Karpas-422 (cell line): ENCODE data around the gene ACD. TPM values are rescaled to one million over a fixed set of nuclear protein-coding genes. Genes with fewer than 3 reads are reported as not detected.

Source experiments
- DNase-seq: peaks from one replicate; pipeline ENCODE4 v3.0.0-alpha.2; 2015
- H2AFZ ChIP-seq: fragments of 200-600 bp; sonication (generic); 2 replicates; pipeline ENCODE4 v1.6.1; 2014; ENCODE audit warnings: antibody characterized with exemption, low read length, mixed read lengths
- H3K27ac ChIP-seq: fragments of 200-600 bp; sonication (generic); 2 replicates; pipeline ENCODE4 v1.5.1; 2014; ENCODE audit warnings: mild to moderate bottlenecking, low read length, moderate library complexity
- H3K27me3 ChIP-seq: fragments of 200-600 bp; sonication (generic); 2 replicates; pipeline ENCODE4 v1.6.1; 2014; ENCODE audit warnings: low read length, mixed read lengths
- H3K36me3 ChIP-seq: fragments of 200-600 bp; sonication (generic); 2 replicates; pipeline ENCODE4 v1.6.1; 2014; ENCODE audit warnings: low read length, mixed read lengths; ENCODE audit not compliant: insufficient read depth
- H3K4me1 ChIP-seq: fragments of 200-600 bp; sonication (generic); 2 replicates; pipeline ENCODE4 v1.6.1; 2014; ENCODE audit warnings: mild to moderate bottlenecking, low read length, mixed read lengths
- H3K4me2 ChIP-seq: fragments of 200-600 bp; sonication (generic); 2 replicates; pipeline ENCODE4 v1.6.1; 2014; ENCODE audit warnings: low read length, low read depth, mild to moderate bottlenecking; ENCODE audit not compliant: poor library complexity, severe bottlenecking
- H3K4me3 ChIP-seq: fragments of 200-600 bp; sonication (generic); 2 replicates; pipeline ENCODE4 v1.5.1; 2014; ENCODE audit warnings: mild to moderate bottlenecking, antibody characterized with exemption, low read length, mixed read lengths
- H3K79me2 ChIP-seq: fragments of 200-600 bp; sonication (generic); 2 replicates; pipeline ENCODE4 v1.6.1; 2014; ENCODE audit warnings: mild to moderate bottlenecking, low read length, mixed read lengths
- H3K9ac ChIP-seq: fragments of 200-600 bp; sonication (generic); 2 replicates; pipeline ENCODE4 v1.6.0; 2014; ENCODE audit warnings: low read length
- H3K9me2 ChIP-seq: fragments of 200-600 bp; sonication (generic), shearing (Covaris generic); replicated peaks from 2 replicates; pipeline ENCODE4 v1.6.0; 2014; ENCODE audit warnings: mild to moderate bottlenecking, low read length, moderate library complexity; ENCODE audit not compliant: insufficient read depth
- H3K9me3 ChIP-seq: fragments of 300-700, 200-600 bp; sonication (generic); 2 replicates; pipeline ENCODE4 v1.6.1; 2014; ENCODE audit warnings: low read length, mixed read lengths
- H4K20me1 ChIP-seq: fragments of 200-600 bp; sonication (generic); 2 replicates; pipeline ENCODE4 v1.6.1; 2014; ENCODE audit warnings: mild to moderate bottlenecking, antibody characterized with exemption, low read length, low read depth; ENCODE audit not compliant: insufficient read depth
- total RNA-seq: library from RNA; depleted of rRNA; stranded (reverse); fragments of >200 nt; shearing (Covaris generic); gene quantifications from 2 replicates; pipeline ENCODE4 v1.2.3, GENCODE V29; 2014; ENCODE audit warnings: low replicate concordance

The ACD gene
- total RNA-seq, 1 experiment from 2014 or later = 19.1 TPM

DNA sequence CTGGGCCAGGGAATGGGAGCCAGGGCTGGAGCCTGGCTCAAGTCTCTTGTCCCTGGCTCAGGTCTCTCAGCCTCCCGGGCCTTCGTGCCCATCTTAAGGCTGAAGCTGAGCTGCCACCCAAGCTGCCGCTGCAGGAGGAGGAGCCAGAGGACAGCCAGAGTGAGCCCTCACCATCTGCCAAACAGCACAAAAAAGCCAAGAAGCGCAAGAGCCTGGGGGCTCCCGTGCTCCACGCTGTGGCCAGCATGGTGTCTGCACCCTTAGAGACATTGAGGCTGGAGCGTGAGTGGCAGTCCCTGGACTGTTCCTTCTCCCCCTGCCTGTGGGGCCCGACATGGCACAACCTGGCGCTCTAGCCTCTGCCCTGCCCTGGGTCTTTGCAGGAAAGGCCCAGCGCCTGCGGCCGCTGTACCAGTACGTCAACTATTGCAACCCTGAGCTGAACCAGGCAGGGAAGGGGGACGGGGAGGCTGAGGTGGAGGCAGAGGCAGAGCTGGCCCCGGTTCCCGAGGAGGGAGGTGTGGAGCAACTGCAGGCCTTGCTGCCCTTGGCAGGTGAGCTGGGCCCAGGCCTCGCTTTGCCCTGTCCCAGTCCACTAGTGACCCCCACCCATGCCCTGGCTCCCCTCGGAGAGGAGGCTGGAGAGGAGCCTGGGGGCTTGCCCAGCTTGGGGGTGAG, 7.9 kb upstream of the ACD start:
- Histone ChIP-seq H3K27ac (peak overlapping the region; percentile 91), H3K27me3 (no peaks in the 10 kb centered on the region), H3K4me1 (peaks cover 54% of the 10 kb centered on the region), H3K36me3 (no peaks in the 10 kb centered on the region), H3K9ac (peak overlapping the region; percentile 92), H3K79me2 (0 out of 2 replicates have a peak, but pooled peaks cover under 1% of the 10 kb centered on the region), H3K4me3 (peak overlapping the region; percentile 83; the same call in 1 of the 2 replicates), H3K4me2 (peak overlapping the region; percentile 92), H2AFZ (no peak overlapping the region), H4K20me1 (no peaks in the 10 kb centered on the region), H3K9me3 (no peaks in the 10 kb centered on the region), H3K9me2 (no peaks in the 10 kb centered on the region)
- peak; percentile 98 for DNase-seq

GRCh38 chr16:67667453-67667816, 7.4 kb upstream of the ACD start:
- H3K9ac ChIP-seq = peak overlapping the region; percentile 92
- peaks cover 52% of the 10 kb centered on the region for H3K4me1 ChIP-seq
- no peaks in the 10 kb centered on the region for H4K20me1 ChIP-seq
- no peaks in the 10 kb centered on the region for H3K79me2 ChIP-seq
- no peaks in the 10 kb centered on the region for H3K36me3 ChIP-seq
- H3K4me3 ChIP-seq = peak overlapping the region; percentile 83
- no peak for DNase-seq
- H3K9me2 ChIP-seq = no peaks in the 10 kb centered on the region
- no peaks in the 10 kb centered on the region for H3K27me3 ChIP-seq
- peak overlapping the region; percentile 92 for H3K4me2 ChIP-seq
- H3K27ac ChIP-seq = peak overlapping the region; percentile 91
- H2AFZ ChIP-seq = peak overlapping the region; percentile 61; the same call in 1 of the 2 replicates
- no peaks in the 10 kb centered on the region for H3K9me3 ChIP-seq

DNA sequence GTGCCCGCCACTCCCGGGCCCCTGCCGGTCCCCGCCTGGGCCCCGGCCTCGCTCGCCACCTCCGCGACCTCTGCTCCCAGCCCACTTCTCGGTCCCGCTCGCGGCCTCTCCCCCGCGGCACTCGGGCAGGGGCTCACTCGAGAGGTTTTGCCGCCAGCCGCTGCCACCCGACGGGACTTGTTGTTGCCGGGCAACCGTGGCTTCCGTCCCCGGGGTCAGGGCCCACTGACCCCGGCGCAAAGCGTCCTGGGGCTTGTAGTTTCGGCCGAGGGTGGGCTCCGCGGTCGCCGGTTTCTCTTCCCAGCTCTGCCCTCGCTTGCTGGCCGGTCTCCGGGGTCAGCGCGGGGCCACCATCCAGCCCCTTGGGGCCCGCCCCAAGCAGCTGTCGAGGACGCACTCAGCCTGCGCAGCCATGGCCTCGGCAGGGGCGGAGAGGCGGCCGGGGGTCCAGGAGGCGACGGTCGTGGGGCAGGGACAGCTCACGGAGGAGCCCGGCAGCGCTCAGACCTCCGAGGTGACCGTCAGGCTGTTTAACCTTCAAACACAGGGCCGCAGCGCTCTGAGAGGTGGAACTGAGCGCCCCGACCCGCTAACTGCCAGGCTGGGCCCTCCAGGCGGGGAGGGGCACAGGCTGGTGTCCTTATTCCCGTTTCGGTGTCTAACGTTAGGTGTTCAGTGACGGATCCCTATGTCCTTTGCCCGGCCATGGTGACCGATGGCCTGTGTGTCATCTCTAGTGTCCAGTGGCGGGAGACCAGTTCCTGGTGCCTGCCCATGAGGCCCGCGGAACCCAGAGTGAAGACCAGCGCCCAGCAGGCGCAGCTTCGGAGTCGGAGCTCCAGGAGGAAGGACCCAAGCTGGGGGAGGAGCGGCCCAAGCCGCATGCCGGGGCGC, 6.7 kb upstream of the ACD start, which contains the start of the genes C16orf86 and ENKD1:
C16orf86 (plus strand) TSS at position 256 of the 894 bp plus-strand sequence; CDS start at position 413, 157 bp downstream.
ENKD1 (minus strand) TSS at position 192 of the 894 bp plus-strand sequence. CDS start 308 bp downstream, outside the sequence.
- H3K4me1 ChIP-seq = peaks cover 52% of the 10 kb centered on the region
- H3K9me2 ChIP-seq = no peaks in the 10 kb centered on the region
- H3K9me3 ChIP-seq = no peaks in the 10 kb centered on the region
- H3K4me2 ChIP-seq = peak within 1 kb of the TSS; percentile 92
- peak within 1 kb of the TSS; percentile 83 for H3K4me3 ChIP-seq
- H3K79me2 ChIP-seq = no peaks in the 10 kb centered on the region
- DNase-seq = peak; percentile 95
- H3K27ac ChIP-seq = peak within 1 kb of the TSS; percentile 91
- peak within 1 kb of the TSS; percentile 92 for H3K9ac ChIP-seq
- no peaks in the 10 kb centered on the region for H4K20me1 ChIP-seq
- peak within 1 kb of the TSS; percentile 61; the same call in 1 of the 2 replicates for H2AFZ ChIP-seq
- no peaks in the 10 kb centered on the region for H3K27me3 ChIP-seq
- H3K36me3 ChIP-seq = no peaks in the 10 kb centered on the region

GRCh38 chr16:67666032-67666551, 6.0 kb upstream of the ACD start:
- no peak for DNase-seq
- no peaks in the 10 kb centered on the region for H3K79me2 ChIP-seq
- H3K4me3 ChIP-seq = peak overlapping the region; percentile 83
- H3K9me2 ChIP-seq = no peaks in the 10 kb centered on the region
- peak overlapping the region; percentile 92 for H3K9ac ChIP-seq
- peaks cover 59% of the 10 kb centered on the region for H3K4me1 ChIP-seq
- no peak overlapping the region for H2AFZ ChIP-seq
- no peaks in the 10 kb centered on the region for H4K20me1 ChIP-seq
- H3K9me3 ChIP-seq = no peaks in the 10 kb centered on the region
- no peaks in the 10 kb centered on the region for H3K36me3 ChIP-seq
- H3K27me3 ChIP-seq = no peaks in the 10 kb centered on the region
- no peak overlapping the region for H3K27ac ChIP-seq
- peak overlapping the region; percentile 92 for H3K4me2 ChIP-seq

- H3K4me2 ChIP-seq = peak overlapping the region; percentile 92
- H4K20me1 ChIP-seq = no peaks in the 10 kb centered on the region
- no peaks in the 10 kb centered on the region for H3K27me3 ChIP-seq
- no peaks in the 10 kb centered on the region for H3K9me3 ChIP-seq
- no peak overlapping the region for H3K27ac ChIP-seq
- H3K4me1 ChIP-seq = peaks cover 56% of the 10 kb centered on the region
- peak overlapping the region; percentile 83 for H3K4me3 ChIP-seq
- no peaks in the 10 kb centered on the region for H3K79me2 ChIP-seq
- H3K36me3 ChIP-seq = no peaks in the 10 kb centered on the region
- no peaks in the 10 kb centered on the region for H3K9me2 ChIP-seq
- H2AFZ ChIP-seq = no peak overlapping the region
- no peak for DNase-seq
- peak overlapping the region; percentile 92 for H3K9ac ChIP-seq
These were observed 5.5 kb upstream of the ACD start for GRCh38 chr16:67665598-67665997.

DNA sequence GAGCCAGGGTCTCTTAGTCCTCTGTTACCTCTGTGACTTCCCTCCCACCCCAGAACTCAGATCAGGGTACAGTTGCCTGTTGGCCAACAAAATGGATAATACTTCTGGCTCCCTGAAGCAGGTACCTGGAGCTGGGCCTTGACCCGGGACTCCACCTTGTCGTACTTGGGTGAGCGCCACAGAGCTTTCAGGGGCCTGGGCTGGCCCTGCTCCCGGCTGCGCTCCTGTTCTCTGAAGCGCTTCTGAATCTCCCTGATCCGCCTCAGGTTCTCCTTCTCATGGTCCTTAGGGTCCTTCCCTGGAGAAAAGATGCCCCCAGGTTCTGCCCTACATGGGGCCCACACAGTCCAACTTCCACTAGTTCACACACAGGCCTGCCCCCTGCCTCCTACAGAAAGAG, 4.8 kb upstream of the ACD start:
- H4K20me1 ChIP-seq = no peaks in the 10 kb centered on the region
- no peak overlapping the region for H3K9ac ChIP-seq
- H3K4me2 ChIP-seq = no peak overlapping the region
- no peak overlapping the region for H3K4me3 ChIP-seq
- H3K36me3 ChIP-seq = no peaks in the 10 kb centered on the region
- H3K9me2 ChIP-seq = no peaks in the 10 kb centered on the region
- no peak overlapping the region for H2AFZ ChIP-seq
- H3K79me2 ChIP-seq = peaks cover under 1% of the 10 kb centered on the region; the same call in 1 of the 2 replicates
- H3K9me3 ChIP-seq = no peaks in the 10 kb centered on the region
- peaks cover 48% of the 10 kb centered on the region for H3K4me1 ChIP-seq
- no peaks in the 10 kb centered on the region for H3K27me3 ChIP-seq
- no peak for DNase-seq
- no peak overlapping the region for H3K27ac ChIP-seq

DNA sequence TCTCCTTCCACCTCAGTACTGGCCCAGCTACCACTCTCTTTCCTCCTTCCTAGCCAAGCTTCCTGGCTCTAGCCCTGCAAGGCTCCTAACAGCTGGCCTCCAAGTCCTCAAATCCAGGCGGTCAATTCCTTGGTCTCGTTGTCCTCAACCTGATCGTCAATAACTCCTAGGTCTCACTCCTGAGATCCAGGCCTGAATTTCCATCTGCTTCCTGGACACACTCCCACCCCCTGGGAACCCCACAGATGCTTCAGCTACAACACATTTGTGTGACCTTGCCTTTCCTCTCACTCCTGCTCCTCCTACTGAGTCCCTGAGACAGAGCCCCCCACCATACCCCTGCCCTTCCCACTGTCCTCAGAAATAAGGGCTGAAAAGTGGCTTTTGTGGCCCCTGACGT, 4.2 kb upstream of the ACD start:
- Histone ChIP-seq H3K4me2 (no peak overlapping the region), H3K27me3 (no peaks in the 10 kb centered on the region), H3K4me3 (no peak overlapping the region), H3K79me2 (peaks cover 7% of the 10 kb centered on the region), H3K4me1 (peaks cover 43% of the 10 kb centered on the region), H2AFZ (no peak overlapping the region), H3K36me3 (no peaks in the 10 kb centered on the region), H3K9me3 (no peaks in the 10 kb centered on the region), H3K9ac (no peak overlapping the region), H4K20me1 (peaks cover 5% of the 10 kb centered on the region; the same call in 1 of the 2 replicates), H3K27ac (no peak overlapping the region), H3K9me2 (no peaks in the 10 kb centered on the region)
- no peak for DNase-seq

GRCh38 chr16:67663877-67664222, 3.8 kb upstream of the ACD start:
- H3K4me3 ChIP-seq = no peak overlapping the region
- H3K4me1 ChIP-seq = peaks cover 43% of the 10 kb centered on the region
- peaks cover 5% of the 10 kb centered on the region; the same call in 1 of the 2 replicates for H4K20me1 ChIP-seq

More at GRCh38 chr16:67663877-67664222, 3.8 kb upstream of the ACD start:
- Histone ChIP-seq H3K27ac (no peak overlapping the region), H3K9ac (no peak overlapping the region), H3K9me2 (no peaks in the 10 kb centered on the region), H3K36me3 (no peaks in the 10 kb centered on the region), H2AFZ (no peak overlapping the region), H3K79me2 (peaks cover 11% of the 10 kb centered on the region), H3K4me2 (no peak overlapping the region), H3K27me3 (no peaks in the 10 kb centered on the region), H3K9me3 (no peaks in the 10 kb centered on the region)
- no peak for DNase-seq
